DND-41 (cell line): ENCODE measurements around the gene DYSF.

Source experiments
- CTCF ChIP-seq: IDR thresholded peaks from 2 replicates; pipeline ENCODE4 v1.5.1; 2012; ENCODE audit warnings: borderline replicate concordance, low read length, moderate library complexity, mild to moderate bottlenecking; ENCODE audit not compliant: poor library complexity, severe bottlenecking; ENCODE audit errors: extremely low read depth
- EZH2 ChIP-seq: IDR thresholded peaks from 3 replicates; pipeline ENCODE4 v1.6.1; 2012; ENCODE audit warnings: borderline replicate concordance, low read depth, mild to moderate bottlenecking, moderate library complexity, low read length, inconsistent platforms; ENCODE audit not compliant: severe bottlenecking

GRCh38 chr2:71454221-71455010 lies 1.1 kb downstream of the DYSF start:
- TF ChIP-seq CTCF (no peak), EZH2 (no peak)
